ENCODE results near the gene SYN1. TPM values are rescaled to one million over a fixed set of nuclear protein-coding genes. Genes with fewer than 3 reads are reported as not detected.

The SYN1 gene
- polyA plus RNA-seq, 2 of the 4 experiments (the other 2 are of a cell fraction): 0.05 TPM; not detected in 1

- 43% methylated on average over 9 of the region's 9 CpGs for WGBS (ENCODE audit: missing lambda C conversion rate)
- ATAC-seq (no peak), FAIRE-seq (no peak), DNase-seq (ENCODE audit: low read depth in 1 of 2, low spot score in 1 of 2) (no peak)
- H3K4me1 ChIP-seq: no peaks in the 10 kb centered on the region
- H3K9me3 ChIP-seq: no peaks in the 10 kb centered on the region
- no peak overlapping the region for H3K4me3 ChIP-seq
- no peak overlapping the region for H3K27ac ChIP-seq
- no peak overlapping the region for H3K4me2 ChIP-seq
- POLR2A ChIA-PET: no interaction called here
- CTCF ChIA-PET: interaction anchor here (0.6 to 0.8 kb wide), 2 partner anchors 10 to 37 kb away, joined by 3 read pairs; no protein-coding TSS in a partner anchor
- no peak for TF ChIP-seq RNF2 (IDR thresholded peaks at IDR 0.05; ENCODE audit: borderline replicate concordance, low read depth)
- no peak for TF ChIP-seq ZC3H11A (IDR thresholded peaks at IDR 0.05)
- no peak for TF ChIP-seq CHD2 (IDR thresholded peaks at IDR 0.05; ENCODE audit: low read length, partially characterized antibody)
- TF ChIP-seq PHF8 (IDR thresholded peaks at IDR 0.05; ENCODE audit: borderline replicate concordance, low read depth): no peak
- no peak for TF ChIP-seq EHMT2 (IDR thresholded peaks at IDR 0.05; ENCODE audit: low read depth)
- TF ChIP-seq HMGXB4 (CRISPR knock-in tag; IDR thresholded peaks at IDR 0.05; ENCODE audit: borderline replicate concordance): no peak
- no peak for TF ChIP-seq USF2 (IDR thresholded peaks at IDR 0.05)
Observed at GRCh38 chrX:47608130-47608810, 11.4 kb downstream of the SYN1 start.

GRCh38 chrX:47607091-47607490, 12.6 kb downstream of the SYN1 start:
- no peak overlapping the region for H3K27ac ChIP-seq
- DNase-seq (ENCODE audit: low read depth in 1 of 2, low spot score in 1 of 2): no peak
- no peak for ATAC-seq
- H3K9me3 ChIP-seq: no peaks in the 10 kb centered on the region
- H3K4me1 ChIP-seq: no peaks in the 10 kb centered on the region
- ChIA-PET CTCF (no interaction called here), POLR2A (no interaction called here)
- FAIRE-seq: peak; percentile 56
- no peak overlapping the region for H3K4me3 ChIP-seq
- no peak for TF ChIP-seq POLR2AphosphoS2 (conservative IDR thresholded peaks at IDR 0.05; ENCODE audit: low read length)
- no peak for TF ChIP-seq USF2 (IDR thresholded peaks at IDR 0.05)
- TF ChIP-seq CHD4 (IDR thresholded peaks at IDR 0.05; ENCODE audit: borderline replicate concordance): no peak
- no peak for TF ChIP-seq CBX2 (IDR thresholded peaks at IDR 0.05; ENCODE audit: borderline replicate concordance, low read depth)
- no peak for TF ChIP-seq CHD2 (IDR thresholded peaks at IDR 0.05; ENCODE audit: low read length, partially characterized antibody)
- no peak for TF ChIP-seq ZC3H11A (IDR thresholded peaks at IDR 0.05)
- TF ChIP-seq RNF2 (IDR thresholded peaks at IDR 0.05; ENCODE audit: borderline replicate concordance, low read depth): no peak
- TF ChIP-seq CBX8 (IDR thresholded peaks at IDR 0.05): no peak
- no peak for TF ChIP-seq HOXB13 (CRISPR knock-in tag; IDR thresholded peaks at IDR 0.05; ENCODE audit: low read depth)
- TF ChIP-seq EHMT2 (IDR thresholded peaks at IDR 0.05; ENCODE audit: low read depth): no peak
- TF ChIP-seq HES2 (IDR thresholded peaks at IDR 0.05): no peak
- TF ChIP-seq ZNF302 (CRISPR knock-in tag; IDR thresholded peaks at IDR 0.05): no peak
- no peak for TF ChIP-seq REST (IDR thresholded peaks at IDR 0.05)
- TF ChIP-seq HMGXB4 (CRISPR knock-in tag; IDR thresholded peaks at IDR 0.05; ENCODE audit: borderline replicate concordance): no peak
- TF ChIP-seq TP53 (CRISPR knock-in tag; IDR thresholded peaks at IDR 0.05): no peak
- TF ChIP-seq CTCF (IDR thresholded peaks at IDR 0.05): no peak
- no peak for TF ChIP-seq ZFP36 (IDR thresholded peaks at IDR 0.05; ENCODE audit: borderline replicate concordance, partially characterized antibody)
- no peak for TF ChIP-seq ATOH8 (CRISPR knock-in tag; IDR thresholded peaks at IDR 0.05; ENCODE audit: low read depth)
- no peak for TF ChIP-seq EP300 (IDR thresholded peaks at IDR 0.05)
- TF ChIP-seq MAZ (IDR thresholded peaks at IDR 0.05; ENCODE audit: borderline replicate concordance, low read depth, low read length): no peak
- no peak overlapping the region for H3K4me2 ChIP-seq

Data from A549 (cell line).